ENCODE data around the gene NPR2. TPM values are rescaled to one million over a fixed set of nuclear protein-coding genes. Genes with fewer than 3 reads are reported as not detected.

The NPR2 gene
- total RNA-seq, 1 experiment from 2014 or later: 18.8 TPM

GRCh38 chr9:35831040-35831439 lies 39.6 kb downstream of the NPR2 start:
- Histone ChIP-seq H4K20me1 (ENCODE audit: insufficient read depth) (no peaks in the 10 kb centered on the region), H3K9ac (ENCODE audit: low read length) (no peak overlapping the region), H3K36me3 (ENCODE audit: control insufficient read depth in 1 of 2, insufficient read depth in 2 of 2, low read length in 2 of 2) (no peaks in the 10 kb centered on the region), H3K9me2 (ENCODE audit: insufficient read depth) (no peaks in the 10 kb centered on the region), H3K4me1 (ENCODE audit: control insufficient read depth in 1 of 2, insufficient read depth in 2 of 2, low read length in 2 of 2) (peaks cover 3 to 30% of the 10 kb centered on the region in 2 experiments; a peak in 3 of 4 replicates), H3K9me3 (ENCODE audit: control insufficient read depth in 1 of 2, insufficient read depth in 1 of 2, low read depth in 1 of 2, low read length in 2 of 2) (no peaks in the 10 kb centered on the region), H3K27me3 (ENCODE audit: insufficient read depth, low read length) (no peaks in the 10 kb centered on the region), H3K4me2 (ENCODE audit: low read length) (no peak overlapping the region), H3K79me2 (ENCODE audit: insufficient read depth, low read length) (no peaks in the 10 kb centered on the region), H3K4me3 (replicated peaks in 1 of 2; ENCODE audit: low read depth in 1 of 2, low read length in 2 of 2) (no peak overlapping the region), H2AFZ (ENCODE audit: low read depth, low read length, poor library complexity, severe bottlenecking) (no peak overlapping the region), H3K27ac (ENCODE audit: low read depth, low read length) (no peak overlapping the region)
- no TSS peak for BruUV-seq (replicated peaks)
- ATAC-seq: no peak
- intact Hi-C loops (cut with micrococcal nuclease): no loop called here
- DNase-seq (ENCODE audit: low read depth, low spot score): no peak
- RAD21 ChIA-PET (ENCODE audit: low non-redundant PET in 1 of 2, low total read pairs in 2 of 2, uncharacterized antibody in 2 of 2, unreplicated experiment in 2 of 2): no interaction called here
- TF ChIP-seq JUND (IDR thresholded peaks at IDR 0.05) (no peak), SP1 (IDR thresholded peaks at IDR 0.05; ENCODE audit: low read depth) (no peak), YY1 (IDR thresholded peaks at IDR 0.05; ENCODE audit: extremely low read depth, insufficient replicate concordance, low read depth, low read length) (no peak), SIN3A (IDR thresholded peaks at IDR 0.05; ENCODE audit: low read depth) (no peak), EGR1 (IDR thresholded peaks at IDR 0.05; ENCODE audit: low read depth) (no peak), POLR2A (IDR thresholded peaks at IDR 0.05; ENCODE audit: borderline replicate concordance, extremely low read depth, insufficient read depth, insufficient read length) (no peak), POLR2AphosphoS5 (IDR thresholded peaks at IDR 0.05; ENCODE audit: low read depth, low read length) (no peak), FOSL1 (IDR thresholded peaks at IDR 0.05; ENCODE audit: low read depth) (no peak), ZFX (IDR thresholded peaks at IDR 0.05) (no peak), TCF7L2 (IDR thresholded peaks at IDR 0.05; ENCODE audit: borderline replicate concordance, extremely low read depth, insufficient read depth, insufficient read length) (no peak), SRF (IDR thresholded peaks at IDR 0.05; ENCODE audit: low read depth) (no peak), RAD21 (IDR thresholded peaks at IDR 0.05; ENCODE audit: low read depth) (no peak)
- TF ChIP-seq, protein P1, sequence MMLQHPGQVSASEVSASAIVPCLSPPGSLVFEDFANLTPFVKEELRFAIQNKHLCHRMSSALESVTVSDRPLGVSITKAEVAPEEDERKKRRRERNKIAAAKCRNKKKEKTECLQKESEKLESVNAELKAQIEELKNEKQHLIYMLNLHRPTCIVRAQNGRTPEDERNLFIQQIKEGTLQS (IDR thresholded peaks at IDR 0.05): no peak
- TF ChIP-seq, protein P2, sequence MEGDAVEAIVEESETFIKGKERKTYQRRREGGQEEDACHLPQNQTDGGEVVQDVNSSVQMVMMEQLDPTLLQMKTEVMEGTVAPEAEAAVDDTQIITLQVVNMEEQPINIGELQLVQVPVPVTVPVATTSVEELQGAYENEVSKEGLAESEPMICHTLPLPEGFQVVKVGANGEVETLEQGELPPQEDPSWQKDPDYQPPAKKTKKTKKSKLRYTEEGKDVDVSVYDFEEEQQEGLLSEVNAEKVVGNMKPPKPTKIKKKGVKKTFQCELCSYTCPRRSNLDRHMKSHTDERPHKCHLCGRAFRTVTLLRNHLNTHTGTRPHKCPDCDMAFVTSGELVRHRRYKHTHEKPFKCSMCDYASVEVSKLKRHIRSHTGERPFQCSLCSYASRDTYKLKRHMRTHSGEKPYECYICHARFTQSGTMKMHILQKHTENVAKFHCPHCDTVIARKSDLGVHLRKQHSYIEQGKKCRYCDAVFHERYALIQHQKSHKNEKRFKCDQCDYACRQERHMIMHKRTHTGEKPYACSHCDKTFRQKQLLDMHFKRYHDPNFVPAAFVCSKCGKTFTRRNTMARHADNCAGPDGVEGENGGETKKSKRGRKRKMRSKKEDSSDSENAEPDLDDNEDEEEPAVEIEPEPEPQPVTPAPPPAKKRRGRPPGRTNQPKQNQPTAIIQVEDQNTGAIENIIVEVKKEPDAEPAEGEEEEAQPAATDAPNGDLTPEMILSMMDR (IDR thresholded peaks at IDR 0.05 in 2 of 3, conservative IDR thresholded peaks at IDR 0.05 in 1 of 3; ENCODE audit: borderline replicate concordance in 1 of 3, insufficient read depth in 1 of 3, low read depth in 2 of 3, low read length in 2 of 3): no peak
- TF ChIP-seq, protein P3, sequence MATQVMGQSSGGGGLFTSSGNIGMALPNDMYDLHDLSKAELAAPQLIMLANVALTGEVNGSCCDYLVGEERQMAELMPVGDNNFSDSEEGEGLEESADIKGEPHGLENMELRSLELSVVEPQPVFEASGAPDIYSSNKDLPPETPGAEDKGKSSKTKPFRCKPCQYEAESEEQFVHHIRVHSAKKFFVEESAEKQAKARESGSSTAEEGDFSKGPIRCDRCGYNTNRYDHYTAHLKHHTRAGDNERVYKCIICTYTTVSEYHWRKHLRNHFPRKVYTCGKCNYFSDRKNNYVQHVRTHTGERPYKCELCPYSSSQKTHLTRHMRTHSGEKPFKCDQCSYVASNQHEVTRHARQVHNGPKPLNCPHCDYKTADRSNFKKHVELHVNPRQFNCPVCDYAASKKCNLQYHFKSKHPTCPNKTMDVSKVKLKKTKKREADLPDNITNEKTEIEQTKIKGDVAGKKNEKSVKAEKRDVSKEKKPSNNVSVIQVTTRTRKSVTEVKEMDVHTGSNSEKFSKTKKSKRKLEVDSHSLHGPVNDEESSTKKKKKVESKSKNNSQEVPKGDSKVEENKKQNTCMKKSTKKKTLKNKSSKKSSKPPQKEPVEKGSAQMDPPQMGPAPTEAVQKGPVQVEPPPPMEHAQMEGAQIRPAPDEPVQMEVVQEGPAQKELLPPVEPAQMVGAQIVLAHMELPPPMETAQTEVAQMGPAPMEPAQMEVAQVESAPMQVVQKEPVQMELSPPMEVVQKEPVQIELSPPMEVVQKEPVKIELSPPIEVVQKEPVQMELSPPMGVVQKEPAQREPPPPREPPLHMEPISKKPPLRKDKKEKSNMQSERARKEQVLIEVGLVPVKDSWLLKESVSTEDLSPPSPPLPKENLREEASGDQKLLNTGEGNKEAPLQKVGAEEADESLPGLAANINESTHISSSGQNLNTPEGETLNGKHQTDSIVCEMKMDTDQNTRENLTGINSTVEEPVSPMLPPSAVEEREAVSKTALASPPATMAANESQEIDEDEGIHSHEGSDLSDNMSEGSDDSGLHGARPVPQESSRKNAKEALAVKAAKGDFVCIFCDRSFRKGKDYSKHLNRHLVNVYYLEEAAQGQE (IDR thresholded peaks at IDR 0.05; ENCODE audit: low read depth): no peak
- POLR2A ChIA-PET: no interaction called here
- CTCF ChIA-PET: no interaction called here
